Kidney (tissue), 14 donors: Measurements from ENCODE around the gene GBP6. TPM values are rescaled to one million over a fixed set of nuclear protein-coding genes. Genes with fewer than 3 reads are reported as not detected.

Source experiments
- DNase-seq, 5 donors: peaks; one replicate each; pipeline ENCODE4 v3.0.0-alpha.2; 2013 to 2020
- FAIRE-seq: peaks from 2 replicates; lab custom pipeline; 2012; peaks lifted over from hg19 to GRCh38; lab: Jason Lieb, UNC
- H3K27ac ChIP-seq, 2 donors: one replicate each; pipeline ENCODE4 v1.7.0; 2013; ENCODE audit warnings: low read depth in 2 of 2, low read length in 2 of 2, inconsistent platforms in 1 of 2
- H3K27me3 ChIP-seq: one replicate; pipeline ENCODE4 v1.7.1; 2013; ENCODE audit warnings: low read length, inconsistent platforms; ENCODE audit not compliant: control insufficient read depth, insufficient read depth
- H3K36me3 ChIP-seq, 3 donors: one replicate each; pipeline versions ENCODE4 v1.7.0 to v1.7.1; 2013; ENCODE audit warnings: low read length in 3 of 3, control low read depth in 1 of 3, inconsistent platforms in 1 of 3; ENCODE audit not compliant: insufficient read depth in 3 of 3, control insufficient read depth in 2 of 3
- H3K4me1 ChIP-seq, 3 donors: one replicate each; pipeline versions ENCODE4 v1.7.0 to v1.7.1; 2013; ENCODE audit warnings: low read length in 3 of 3, inconsistent platforms in 1 of 3, low read depth in 1 of 3; ENCODE audit not compliant: control insufficient read depth in 2 of 3, insufficient read depth in 2 of 3
- H3K4me3 ChIP-seq, 3 donors: one replicate each; pipeline versions ENCODE4 v1.7.0 to v1.8.1; 2013; ENCODE audit warnings: low read length in 3 of 3, control low read depth in 1 of 3, inconsistent platforms in 1 of 3
- H3K9ac ChIP-seq, 3 donors: one replicate each; pipeline versions ENCODE4 v1.7.0 to v1.7.1; 2013; ENCODE audit warnings: low read length in 3 of 3, control low read depth in 1 of 3, inconsistent platforms in 1 of 3
- H3K9me3 ChIP-seq, 3 donors: one replicate each; pipeline versions ENCODE4 v1.7.0 to v1.7.1; 2013; ENCODE audit warnings: low read length in 3 of 3, control low read depth in 1 of 3, inconsistent platforms in 1 of 3; ENCODE audit not compliant: control insufficient read depth in 2 of 3, insufficient read depth in 1 of 3
- CTCF ChIP-seq: IDR thresholded peaks from 3 replicates; pipeline ENCODE4 v1.5.1; 2012; ENCODE audit warnings: mild to moderate bottlenecking, moderate library complexity, borderline replicate concordance; ENCODE audit not compliant: insufficient read depth; ENCODE audit errors: extremely low read depth
- intact Hi-C: fragments of 100-400 bp; cut with DNase I; formaldehyde crosslinking; loops from one replicate; pipeline ENCODE4 v1.11.1; 2022
- polyA plus RNA-seq: library from polyadenylated mRNA; stranded (reverse); fragments of 350-450 nt; fragmentation: Illumina TruSeq; extraction: RNeasy Lipid Tissue Mini Kit (QIAGEN cat#74804); gene quantifications from one replicate; pipeline ENCODE4 v1.2.3, GENCODE V29; 2014; ENCODE audit warnings: low read depth, low replicate concordance; ENCODE audit not compliant: insufficient read depth
- total RNA-seq: library from RNA; stranded (reverse); fragmentation: NEBNext Ultra II Directional; extraction: Animal tissue kit (Norgen Biotek cat#: 25700); gene quantifications from one replicate; pipeline ENCODE4 v1.2.1, GENCODE V29; 2021
- donor health status: control.
- donor health status: control.
- donor health status: control.
- donor health status: control.
- donor health status: control.
- donor health status: DM: yes; HTN: yes; CAD: no.
- donor health status: Normal renal cell carcinoma (clear cell type).

The GBP6 gene
- total and polyA plus RNA-seq, 2 donors from 2014 or later, result not detected

GRCh38 chr1:89394851-89395250 lies 31.0 kb downstream of the GBP6 start:
- no peak for FAIRE-seq

GRCh38 chr1:89396902-89397301 lies 33.0 kb downstream of the GBP6 start:
- H3K9me3 ChIP-seq, result peaks cover 0 to 4% (median 0%) of the 10 kb centered on the region in 3 donors
- no peak for TF ChIP-seq CTCF
- H3K9ac ChIP-seq, result no peak overlapping the region
- intact Hi-C loops, result no loop called here
- DNase-seq (no peak), FAIRE-seq (no peak)
- H3K27me3 ChIP-seq, result no peaks in the 10 kb centered on the region
- H3K4me3 ChIP-seq, result no peak overlapping the region
- no peak overlapping the region for H3K27ac ChIP-seq
- H3K4me1 ChIP-seq, result no peaks in the 10 kb centered on the region
- no peaks in the 10 kb centered on the region for H3K36me3 ChIP-seq

More at GRCh38 chr1:89394851-89395250, 31.0 kb downstream of the GBP6 start:
- Histone ChIP-seq H3K9ac (no peak overlapping the region), H3K4me1 (no peaks in the 10 kb centered on the region), H3K4me3 (no peak overlapping the region), H3K9me3 (peaks cover 0 to 4% (median 0%) of the 10 kb centered on the region in 3 donors), H3K27ac (no peak overlapping the region), H3K36me3 (no peaks in the 10 kb centered on the region), H3K27me3 (no peaks in the 10 kb centered on the region)
- intact Hi-C loops, result no loop called here
- DNase-seq, result no peak
- no peak for TF ChIP-seq CTCF

GRCh38 chr1:89405275-89405929 lies 41.5 kb downstream of the GBP6 start:
- FAIRE-seq (no peak), DNase-seq (no peak)
- no peaks in the 10 kb centered on the region for H3K27me3 ChIP-seq
- intact Hi-C loops, result no loop called here
- no peak overlapping the region for H3K9ac ChIP-seq
- no peak overlapping the region for H3K4me3 ChIP-seq
- no peak overlapping the region for H3K27ac ChIP-seq
- H3K9me3 ChIP-seq, result no peaks in the 10 kb centered on the region
- H3K36me3 ChIP-seq, result no peaks in the 10 kb centered on the region
- no peak for TF ChIP-seq CTCF
- no peaks in the 10 kb centered on the region for H3K4me1 ChIP-seq
